Liver (tissue), 9 donors: ENCODE results near the gene ZMYND10. TPM values are rescaled to one million over a fixed set of nuclear protein-coding genes. Genes with fewer than 3 reads are reported as not detected.

Experiments
- DNase-seq: peaks from one replicate; pipeline ENCODE4 v3.0.0-alpha.2; 2017; ENCODE audit warnings: low spot score
- H3K27ac ChIP-seq, 2 donors: one replicate each; pipeline ENCODE4 v1.7.0; 2013; ENCODE audit warnings: inconsistent platforms in 2 of 2, low read length in 2 of 2, control low read depth in 1 of 2, low read depth in 1 of 2, mild to moderate bottlenecking in 1 of 2
- H3K27me3 ChIP-seq, 4 donors: one replicate each; pipeline versions ENCODE4 v1.6.1 to v1.7.0; 2013; ENCODE audit warnings: low read length in 3 of 4, inconsistent platforms in 1 of 4, mild to moderate bottlenecking in 1 of 4, moderate library complexity in 1 of 4; ENCODE audit not compliant: control insufficient read depth in 4 of 4, insufficient read depth in 4 of 4
- H3K36me3 ChIP-seq, 4 donors: one replicate each; pipeline versions ENCODE4 v1.6.1 to v1.7.0; 2013; ENCODE audit warnings: low read length in 3 of 4, mild to moderate bottlenecking in 3 of 4, low read depth in 1 of 4, moderate library complexity in 1 of 4; ENCODE audit not compliant: control insufficient read depth in 4 of 4, insufficient read depth in 3 of 4
- H3K4me1 ChIP-seq, 4 donors: one replicate each; pipeline versions ENCODE4 v1.6.1 to v1.7.0; 2013; ENCODE audit warnings: low read length in 3 of 4, mild to moderate bottlenecking in 3 of 4, moderate library complexity in 1 of 4; ENCODE audit not compliant: control insufficient read depth in 4 of 4, insufficient read depth in 4 of 4
- H3K4me3 ChIP-seq, 3 donors: one replicate each; pipeline versions ENCODE4 v1.6.1 to v1.7.0; 2013; ENCODE audit warnings: low read length in 3 of 3, control low read depth in 1 of 3, low read depth in 1 of 3, mild to moderate bottlenecking in 1 of 3
- H3K9ac ChIP-seq, 2 donors: one replicate each; pipeline ENCODE4 v1.7.0; 2013; ENCODE audit warnings: low read length in 2 of 2, mild to moderate bottlenecking in 2 of 2, moderate library complexity in 2 of 2, control low read depth in 1 of 2, low read depth in 1 of 2
- H3K9me3 ChIP-seq, 4 donors: one replicate each; pipeline versions ENCODE4 v1.6.1 to v1.7.0; 2013; ENCODE audit warnings: low read length in 3 of 4; ENCODE audit not compliant: control insufficient read depth in 4 of 4
- EGR1 ChIP-seq, 2 donors: IDR thresholded peaks; 2 replicates each; pipeline ENCODE4 v1.6.1; 2016 to 2018; ENCODE audit warnings: antibody characterized with exemption in 2 of 2, low read depth in 2 of 2
- FOXA1 ChIP-seq: IDR thresholded peaks from 2 replicates; pipeline ENCODE4 v1.6.1; 2016; ENCODE audit warnings: antibody characterized with exemption
- GABPA ChIP-seq, 2 donors: IDR thresholded peaks in 1 of 2; conservative IDR thresholded peaks in 1 of 2; 2 replicates each; pipeline ENCODE4 v1.6.1; 2016; ENCODE audit warnings: antibody characterized with exemption in 2 of 2, mild to moderate bottlenecking in 1 of 2, moderate library complexity in 1 of 2
- HNF4A ChIP-seq, 2 donors: conservative IDR thresholded peaks; 2 replicates each; pipeline ENCODE4 v1.6.1; 2016; ENCODE audit warnings: antibody characterized with exemption in 2 of 2, mild to moderate bottlenecking in 2 of 2
- HNF4G ChIP-seq: IDR thresholded peaks from 2 replicates; pipeline ENCODE4 v1.6.1; 2016; ENCODE audit warnings: antibody characterized with exemption
- JUND ChIP-seq, 2 donors: IDR thresholded peaks; 2 replicates each; pipeline ENCODE4 v1.6.1; 2016; ENCODE audit warnings: antibody characterized with exemption in 2 of 2
- NR2F2 ChIP-seq: IDR thresholded peaks from 2 replicates; pipeline ENCODE4 v1.6.1; 2016; ENCODE audit warnings: antibody characterized with exemption
- RAD21 ChIP-seq, 2 donors: IDR thresholded peaks; 2 replicates each; pipeline ENCODE4 v1.6.1; 2016; ENCODE audit warnings: antibody characterized with exemption in 2 of 2, mild to moderate bottlenecking in 2 of 2
- REST ChIP-seq: IDR thresholded peaks from 2 replicates; pipeline ENCODE4 v1.6.1; 2016; ENCODE audit warnings: antibody characterized with exemption, mild to moderate bottlenecking
- RXRA ChIP-seq, 2 donors: IDR thresholded peaks; 2 replicates each; pipeline ENCODE4 v1.6.1; 2017 to 2018; ENCODE audit warnings: antibody characterized with exemption in 2 of 2, mild to moderate bottlenecking in 1 of 2
- SP1 ChIP-seq: IDR thresholded peaks from 2 replicates; pipeline ENCODE4 v1.6.1; 2018; ENCODE audit warnings: antibody characterized with exemption, mild to moderate bottlenecking
- TAF1 ChIP-seq: conservative IDR thresholded peaks from 2 replicates; pipeline ENCODE4 v1.6.1; 2016; ENCODE audit warnings: antibody characterized with exemption, mild to moderate bottlenecking
- YY1 ChIP-seq: IDR thresholded peaks from 2 replicates; pipeline ENCODE4 v1.6.1; 2016; ENCODE audit warnings: antibody characterized with exemption, mild to moderate bottlenecking
- WGBS: extraction: QIAGEN DNeasy Blood & Tissue Kit; methylation state at CpG from one replicate; pipeline ENCODE4 v1.1.7; 2013; 5-methylcytosine and 5-hydroxymethylcytosine counted together
- polyA plus RNA-seq, 2 donors: library from polyadenylated mRNA; stranded (reverse) in 1 of 2; unstranded in 1 of 2; fragments of 200-250 nt in 1 of 2; fragments of >200 nt in 1 of 2; fragmentation: Nextera tagmentation in 1 of 2; extraction: Ambion mirVana in 1 of 2; gene quantifications; one replicate each; pipeline versions ENCODE4 v1.2.1 to v1.2.3, GENCODE V29; 2013 to 2015
- total RNA-seq, 2 donors: library from RNA; depleted of rRNA; stranded (reverse); fragments of >200 nt; gene quantifications; one replicate each; pipeline ENCODE4 v1.2.3, GENCODE V29; 2014
- TF ChIP-seq, protein P1 (sequence below): IDR thresholded peaks from 2 replicates; pipeline ENCODE4 v1.6.1; 2016; ENCODE audit warnings: antibody characterized with exemption
- TF ChIP-seq, protein P2 (sequence below): IDR thresholded peaks from 2 replicates; pipeline ENCODE4 v1.6.1; 2016; ENCODE audit warnings: antibody characterized with exemption
- donor health status: healthy.
- donor health status: healthy.
- donor health status: healthy.
- donor health status: healthy.
- donor health status: healthy.

ZMYND10 gene
- total and polyA plus RNA-seq, 4 donors, result 0.09 to 0.75 (median 0.27) TPM

- Histone ChIP-seq H3K4me3 (no peak overlapping the region), H3K27ac (peak overlapping the region; percentile 98 to 99), H3K4me1 (peaks cover 17 to 81% (median 61%) of the 10 kb centered on the region in 4 donors), H3K27me3 (no peaks in the 10 kb centered on the region), H3K9ac (peak overlapping the region in 1 of 2 donors; percentile 4), H3K36me3 (peaks cover 0 to 7% (median 2%) of the 10 kb centered on the region in 4 donors), H3K9me3 (no peaks in the 10 kb centered on the region)
- DNase-seq, result no peak
- WGBS, result 68% methylated on average over 4 of the region's 4 CpGs
- TF ChIP-seq REST, result no peak
- TF ChIP-seq HNF4A (conservative IDR thresholded peaks at IDR 0.05), result no peak
- TF ChIP-seq GABPA (IDR thresholded peaks at IDR 0.05 in 1 of 2, conservative IDR thresholded peaks at IDR 0.05 in 1 of 2), result no peak
- TF ChIP-seq, protein P1, sequence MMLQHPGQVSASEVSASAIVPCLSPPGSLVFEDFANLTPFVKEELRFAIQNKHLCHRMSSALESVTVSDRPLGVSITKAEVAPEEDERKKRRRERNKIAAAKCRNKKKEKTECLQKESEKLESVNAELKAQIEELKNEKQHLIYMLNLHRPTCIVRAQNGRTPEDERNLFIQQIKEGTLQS, result no peak
- no peak for TF ChIP-seq HNF4G
- TF ChIP-seq TAF1, result no peak
- TF ChIP-seq NR2F2, result no peak
- no peak for TF ChIP-seq JUND (IDR thresholded peaks at IDR 0.05)
- TF ChIP-seq YY1, result no peak
- TF ChIP-seq RAD21 (IDR thresholded peaks at IDR 0.05), result no peak
- no peak for TF ChIP-seq FOXA1
- TF ChIP-seq EGR1 (IDR thresholded peaks at IDR 0.05; ENCODE audit: low read depth in 2 of 2), result no peak
These were observed 22.4 kb downstream of the ZMYND10 start for GRCh38 chr3:50323092-50323600.

DNA sequence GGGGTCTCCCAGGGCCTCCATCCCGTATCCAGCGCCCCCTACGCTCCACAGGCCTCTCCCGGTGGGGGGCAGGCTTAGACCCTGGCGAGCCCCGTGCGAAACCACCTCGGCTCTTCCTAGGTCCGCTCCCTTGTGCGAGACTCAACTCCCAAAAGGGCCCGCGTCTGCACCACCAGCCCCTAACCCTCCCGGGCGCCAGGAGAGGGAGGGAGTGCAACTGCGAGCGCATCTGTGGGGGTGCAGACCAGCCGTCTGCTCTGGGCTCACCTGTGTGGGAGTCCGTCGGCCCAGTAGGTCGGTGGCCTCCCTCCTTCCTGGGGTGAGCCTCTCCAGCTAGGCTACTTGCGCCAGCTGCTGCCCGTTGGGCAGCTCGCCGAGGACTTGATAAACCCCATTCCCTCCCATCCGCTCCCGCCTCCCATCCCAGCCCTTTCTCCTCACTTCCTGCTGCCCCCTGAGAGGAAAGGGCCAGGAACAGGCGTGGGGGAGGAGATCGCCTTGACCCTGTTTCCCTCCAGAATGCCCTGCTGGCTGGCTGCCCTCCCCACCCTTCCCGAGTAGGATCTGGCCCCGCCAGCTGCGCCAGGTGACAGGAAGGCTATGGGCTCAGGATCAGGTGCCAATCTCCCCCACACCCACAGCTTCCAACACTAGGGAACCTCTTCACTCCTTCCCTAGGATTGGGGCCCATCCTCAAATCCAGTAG, 23.0 kb downstream of the ZMYND10 start, which contains the start of gene HYAL2:
Gene HYAL2, minus strand, starts transcription at position 360 of the 706 bp plus-strand sequence. CDS start 2,256 bp downstream, outside the sequence.
- WGBS, result 58% methylated on average over 31 of the region's 31 CpGs
- H3K4me3 ChIP-seq, result peak within 1 kb of the TSS; percentile 81 to 96 (median 95)
- peak within 1 kb of the TSS; percentile 98 to 99 for H3K27ac ChIP-seq
- H3K27me3 ChIP-seq, result no peaks in the 10 kb centered on the region
- peak within 1 kb of the TSS; percentile 94 to 97 for H3K9ac ChIP-seq
- peaks cover 18 to 81% (median 61%) of the 10 kb centered on the region in 4 donors for H3K4me1 ChIP-seq
- H3K36me3 ChIP-seq, result peaks cover 0 to 10% (median 2%) of the 10 kb centered on the region in 4 donors
- TF ChIP-seq HNF4G (no peak), SP1 (peak; percentile 38), REST (no peak), FOXA1 (no peak), YY1 (no peak), JUND (IDR thresholded peaks at IDR 0.05) (no peak), RXRA (IDR thresholded peaks at IDR 0.05) (peak; percentile 22 to 45), NR2F2 (peak; percentile 99)
- TF ChIP-seq, protein P2, sequence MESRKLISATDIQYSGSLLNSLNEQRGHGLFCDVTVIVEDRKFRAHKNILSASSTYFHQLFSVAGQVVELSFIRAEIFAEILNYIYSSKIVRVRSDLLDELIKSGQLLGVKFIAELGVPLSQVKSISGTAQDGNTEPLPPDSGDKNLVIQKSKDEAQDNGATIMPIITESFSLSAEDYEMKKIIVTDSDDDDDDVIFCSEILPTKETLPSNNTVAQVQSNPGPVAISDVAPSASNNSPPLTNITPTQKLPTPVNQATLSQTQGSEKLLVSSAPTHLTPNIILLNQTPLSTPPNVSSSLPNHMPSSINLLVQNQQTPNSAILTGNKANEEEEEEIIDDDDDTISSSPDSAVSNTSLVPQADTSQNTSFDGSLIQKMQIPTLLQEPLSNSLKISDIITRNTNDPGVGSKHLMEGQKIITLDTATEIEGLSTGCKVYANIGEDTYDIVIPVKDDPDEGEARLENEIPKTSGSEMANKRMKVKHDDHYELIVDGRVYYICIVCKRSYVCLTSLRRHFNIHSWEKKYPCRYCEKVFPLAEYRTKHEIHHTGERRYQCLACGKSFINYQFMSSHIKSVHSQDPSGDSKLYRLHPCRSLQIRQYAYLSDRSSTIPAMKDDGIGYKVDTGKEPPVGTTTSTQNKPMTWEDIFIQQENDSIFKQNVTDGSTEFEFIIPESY, result no peak
- no peaks in the 10 kb centered on the region for H3K9me3 ChIP-seq
- no peak for DNase-seq
